Stromal cell of bone marrow (primary cell): ENCODE measurements around the gene EGFR.
"Not testable (repeated sequence)": the region's sequence is repeated elsewhere in the genome, so short reads cannot be mapped to it uniquely, and the experiment has no call there.

ENCODE experiments used
- DNase-seq: peaks from one replicate; pipeline ENCODE4 v3.0.0-alpha.2; 2012; ENCODE audit warnings: low read depth

Gene EGFR

DNA sequence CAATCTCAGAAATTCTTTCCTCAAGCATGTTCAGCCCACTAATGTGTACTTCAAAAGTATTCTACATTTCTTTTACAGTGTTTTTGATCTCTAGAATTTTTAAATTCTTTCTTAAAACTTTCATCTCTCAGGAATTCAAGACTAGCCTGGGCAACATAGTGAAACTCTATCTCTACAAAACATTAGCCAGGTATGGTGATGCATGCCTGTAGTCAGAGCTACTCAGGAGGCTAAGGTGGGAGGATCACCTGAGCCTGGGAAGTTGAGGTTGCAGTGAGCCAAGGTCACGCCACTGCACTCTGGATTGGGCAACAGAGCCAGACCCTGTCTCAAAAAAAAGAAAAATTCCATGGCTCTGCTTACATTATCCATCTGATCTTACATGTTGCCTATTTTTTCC lies 5.0 kb upstream of the EGFR start:
- no peak for DNase-seq

- DNase-seq, result no peak
Measured at GRCh38 chr7:55016061-55016745, 2.6 kb upstream of the EGFR start.

DNA sequence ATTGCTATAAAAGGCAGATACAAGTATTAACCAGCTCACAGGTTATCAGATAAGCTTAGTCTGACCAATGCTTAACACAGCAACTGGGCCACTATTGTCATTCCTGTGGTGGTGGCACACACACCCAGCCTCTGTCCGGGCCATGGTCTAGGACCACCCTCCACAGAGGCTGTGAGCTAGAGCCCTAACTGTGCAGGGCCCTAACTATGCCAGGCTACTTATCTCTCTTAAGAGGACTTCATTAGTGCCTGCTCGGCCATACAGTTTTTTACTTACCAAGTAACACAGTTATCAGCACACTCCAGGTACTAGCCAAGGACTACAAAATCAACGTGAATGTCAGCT lies 2.1 kb upstream of the EGFR start:
- no peak for DNase-seq

- no peak for DNase-seq
Measured at GRCh38 chr7:55017841-55018240, 976 bp upstream of the EGFR start.

GRCh38 chr7:55019191-55019690 lies 424 bp downstream of the EGFR start:
- no peak for DNase-seq

DNA sequence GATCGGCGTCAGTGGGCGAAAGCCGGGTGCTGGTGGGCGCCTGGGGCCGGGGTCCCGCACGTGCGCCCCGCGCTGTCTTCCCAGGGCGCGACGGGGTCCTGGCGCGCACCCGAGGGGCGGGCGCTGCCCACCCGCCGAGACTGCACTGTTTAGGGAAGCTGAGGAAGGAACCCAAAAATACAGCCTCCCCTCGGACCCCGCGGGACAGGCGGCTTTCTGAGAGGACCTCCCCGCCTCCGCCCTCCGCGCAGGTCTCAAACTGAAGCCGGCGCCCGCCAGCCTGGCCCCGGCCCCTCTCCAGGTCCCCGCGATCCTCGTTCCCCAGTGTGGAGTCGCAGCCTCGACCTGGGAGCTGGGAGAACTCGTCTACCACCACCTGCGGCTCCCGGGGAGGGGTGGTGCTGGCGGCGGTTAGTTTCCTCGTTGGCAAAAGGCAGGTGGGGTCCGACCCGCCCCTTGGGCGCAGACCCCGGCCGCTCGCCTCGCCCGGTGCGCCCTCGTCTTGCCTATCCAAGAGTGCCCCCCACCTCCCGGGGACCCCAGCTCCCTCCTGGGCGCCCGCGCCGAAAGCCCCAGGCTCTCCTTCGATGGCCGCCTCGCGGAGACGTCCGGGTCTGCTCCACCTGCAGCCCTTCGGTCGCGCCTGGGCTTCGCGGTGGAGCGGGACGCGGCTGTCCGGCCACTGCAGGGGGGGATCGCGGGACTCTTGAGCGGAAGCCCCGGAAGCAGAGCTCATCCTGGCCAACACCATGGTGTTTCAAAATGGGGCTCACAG lies 1.1 kb downstream of the EGFR start:
- no peak for DNase-seq

- DNase-seq, result no peak
Measured at GRCh38 chr7:55020466-55020871, 1.7 kb downstream of the EGFR start.

DNA sequence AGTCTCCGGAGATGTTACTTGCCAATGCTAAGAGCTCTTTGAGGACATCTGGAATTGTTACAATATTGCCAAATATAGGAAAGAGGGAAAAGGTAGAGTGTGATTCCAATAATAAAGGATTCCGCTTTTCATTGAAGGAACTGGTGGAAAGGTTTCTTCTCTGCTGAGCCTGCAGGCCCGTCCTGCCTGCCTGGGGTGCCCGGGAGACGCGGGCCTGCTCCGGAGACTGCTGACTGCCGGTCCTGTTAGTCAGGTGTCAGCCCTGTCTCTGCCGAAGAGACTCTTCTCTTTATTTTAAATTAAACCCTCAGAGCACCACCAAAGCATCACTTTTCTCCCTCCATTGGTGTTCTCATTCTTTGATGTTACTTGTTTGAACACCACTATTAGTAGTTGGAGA lies 2.2 kb downstream of the EGFR start:
- DNase-seq, result no peak

DNA sequence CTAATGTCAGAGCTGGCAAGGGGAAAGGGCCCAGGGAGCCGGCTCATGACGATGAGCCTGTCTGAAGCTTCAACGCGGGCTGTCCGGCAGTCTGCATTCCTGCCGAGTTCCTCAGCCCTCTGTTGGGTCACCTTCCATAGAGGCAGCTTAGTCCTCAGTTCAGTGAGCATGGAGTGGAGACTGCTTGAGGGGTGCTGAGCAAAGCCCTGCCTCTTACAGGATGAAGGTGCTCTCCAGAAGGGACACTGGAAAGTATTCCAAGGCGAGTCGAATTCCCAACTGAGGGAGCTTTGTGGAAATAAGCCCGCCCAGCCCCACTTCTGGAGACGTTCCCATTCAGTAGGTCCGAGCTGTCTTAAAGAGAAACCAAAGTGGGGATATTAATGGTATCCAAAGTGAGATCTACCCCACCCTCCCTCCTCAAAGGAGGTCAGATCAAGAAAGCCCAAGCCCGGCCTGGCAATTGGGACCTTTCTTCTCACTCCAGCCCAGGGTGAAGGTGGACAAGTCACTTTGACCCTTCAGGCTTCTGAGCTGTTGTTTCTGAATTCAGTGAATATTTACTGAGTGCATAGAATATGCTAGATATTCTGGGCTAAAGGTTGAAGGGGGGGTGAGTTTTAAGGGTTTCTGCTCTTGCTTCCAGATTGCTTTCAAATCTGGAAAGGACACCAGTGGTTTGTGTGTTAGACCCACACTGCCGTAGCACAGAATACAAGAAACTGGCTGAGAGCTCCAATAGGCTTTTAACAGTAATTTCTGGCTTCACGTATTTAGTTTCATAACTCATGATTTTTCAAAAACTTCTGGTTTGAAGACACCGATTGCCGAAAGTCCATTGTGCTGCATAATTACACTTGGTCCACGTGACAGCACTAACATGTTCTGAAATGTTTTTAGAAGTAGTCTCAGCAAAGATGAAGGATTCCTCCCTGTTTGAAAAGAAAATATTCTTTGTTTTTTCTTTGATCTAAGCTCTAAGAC lies 3.5 kb downstream of the EGFR start:
- DNase-seq, result no peak

- no peak for DNase-seq
Measured at GRCh38 chr7:55023841-55024505, 5.2 kb downstream of the EGFR start.

- DNase-seq, result peak; percentile 79
Measured at GRCh38 chr7:55024776-55025175, 6.0 kb downstream of the EGFR start.

DNA sequence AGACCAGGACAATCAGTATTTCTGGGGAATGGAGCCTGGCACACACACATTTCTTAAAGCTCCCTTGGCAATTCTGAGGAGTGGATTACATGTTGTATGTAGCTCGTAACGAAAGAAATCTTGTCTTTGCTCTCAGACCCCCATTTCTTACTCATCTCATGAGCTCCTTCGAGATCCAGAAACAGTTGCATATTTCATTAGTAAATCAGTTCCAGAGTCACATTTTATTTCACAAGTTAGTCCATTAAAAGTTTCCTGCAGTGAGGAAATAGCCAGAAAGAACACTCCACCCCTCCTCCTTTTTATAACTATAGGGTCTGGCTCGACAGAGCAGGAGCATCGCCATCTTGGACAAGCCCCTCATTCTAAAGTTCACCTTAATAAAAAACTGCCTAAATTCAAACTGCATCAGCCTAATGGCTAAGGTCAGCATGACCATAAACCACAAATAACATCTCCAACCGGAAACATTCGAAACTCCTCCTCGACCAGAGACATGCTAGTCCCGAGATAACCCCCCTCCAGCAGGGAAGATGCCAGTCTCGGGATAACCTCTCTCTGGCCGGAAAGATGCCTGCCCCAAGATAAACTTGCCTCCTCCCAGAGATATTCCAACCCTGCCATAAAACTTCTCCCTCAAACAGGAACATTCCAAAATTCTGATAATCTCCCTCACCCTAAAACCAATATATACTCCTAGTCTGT lies 7.4 kb downstream of the EGFR start:
- DNase-seq, result no peak

- DNase-seq, result no peak
Measured at GRCh38 chr7:55026867-55027490, 8.2 kb downstream of the EGFR start.

DNA sequence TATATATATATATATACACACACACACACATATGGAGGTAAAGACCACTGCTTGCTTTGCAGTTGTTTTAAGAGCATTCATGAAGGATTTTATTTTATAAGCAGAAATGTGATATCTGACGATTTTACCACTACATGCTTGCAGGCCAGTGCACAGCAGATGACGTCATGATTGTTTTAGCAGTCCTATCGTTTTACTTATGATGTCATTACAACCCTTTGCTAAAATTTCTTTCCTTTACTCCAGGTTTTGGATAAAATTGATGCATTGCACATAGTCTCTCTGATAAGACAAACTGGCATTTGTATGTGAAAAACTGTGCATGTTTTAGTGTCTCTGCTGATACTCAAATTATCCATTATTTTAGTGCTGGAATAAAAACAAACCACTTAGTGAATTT lies 9.2 kb downstream of the EGFR start:
- DNase-seq, result no peak

GRCh38 chr7:55030314-55030713 lies 11.5 kb downstream of the EGFR start:
- DNase-seq, result no peak

GRCh38 chr7:55031075-55031474 lies 12.3 kb downstream of the EGFR start:
- DNase-seq, result no peak

DNA sequence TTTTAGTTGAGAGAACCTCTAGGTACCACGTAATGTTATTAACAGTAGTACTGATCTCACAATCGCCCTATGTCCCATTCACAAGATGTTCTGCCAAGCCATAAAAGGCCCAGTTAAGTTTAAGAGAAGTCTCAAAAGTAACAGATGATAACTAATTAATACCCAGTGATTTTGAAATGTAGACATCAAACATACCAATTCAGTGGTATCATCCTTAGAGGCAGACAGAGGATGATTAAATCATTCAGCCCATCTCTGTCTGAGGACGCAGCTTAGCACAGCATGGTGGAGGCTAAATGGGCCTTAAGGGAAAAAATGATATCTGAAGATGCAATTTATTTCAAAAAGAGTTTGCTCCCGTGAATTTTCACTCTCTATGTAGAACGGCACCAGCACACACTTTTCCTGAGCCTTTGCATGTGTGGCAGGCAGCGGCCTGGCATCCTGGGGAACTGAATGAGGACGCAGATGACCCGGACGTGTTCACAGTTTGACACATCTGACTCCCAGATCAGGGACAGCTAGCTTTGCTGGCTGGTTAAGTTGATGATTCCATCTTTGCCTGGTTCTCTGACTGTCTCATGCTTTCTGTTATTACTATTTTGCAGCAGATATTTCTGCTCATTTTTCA lies 13.4 kb downstream of the EGFR start:
- DNase-seq, result no peak

- DNase-seq, result no peak
Measured at GRCh38 chr7:55033236-55033846, 14.5 kb downstream of the EGFR start.

DNA sequence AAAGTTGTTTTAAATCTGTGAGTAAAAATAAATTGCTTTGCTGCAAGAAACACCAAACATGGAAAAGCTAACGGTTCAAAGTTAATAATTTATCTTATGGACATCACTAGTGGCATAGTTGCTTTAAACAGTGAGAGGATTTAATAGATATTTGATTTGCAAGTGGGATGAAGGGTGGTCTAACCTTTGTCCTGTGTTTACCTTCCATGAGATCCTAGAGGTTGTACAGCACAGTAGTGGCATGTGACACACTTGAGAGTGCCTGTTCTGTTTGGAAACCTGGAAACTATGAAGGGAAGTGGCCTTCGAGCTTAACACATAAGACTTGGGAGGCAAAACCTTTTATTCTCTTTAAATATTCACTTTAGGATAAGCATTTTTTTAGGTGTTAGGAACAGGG lies 16.0 kb downstream of the EGFR start:
- no peak for DNase-seq

DNA sequence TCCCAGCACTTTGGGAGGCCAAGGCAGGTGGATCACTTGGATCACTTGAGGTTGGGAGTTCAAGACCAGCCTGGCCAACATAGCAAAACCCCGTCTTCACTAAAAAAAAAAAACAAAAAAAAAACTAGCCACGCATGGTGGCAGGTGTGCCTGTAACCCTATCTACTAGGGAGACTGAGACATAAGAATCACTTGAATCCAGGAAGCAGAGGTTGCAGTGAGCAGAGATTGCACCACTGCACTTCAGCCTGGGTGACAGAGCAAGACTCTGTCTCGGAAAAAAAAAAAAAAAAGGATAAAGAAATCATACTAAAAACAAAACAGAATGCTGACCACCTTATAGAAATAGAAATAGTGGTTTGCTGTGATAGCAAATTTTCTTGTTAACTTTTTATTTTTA lies 16.6 kb downstream of the EGFR start:
- DNase-seq, result not testable (repeated sequence)
